ENCODE data around the gene PPP1R15B.

The PPP1R15B gene

DNA sequence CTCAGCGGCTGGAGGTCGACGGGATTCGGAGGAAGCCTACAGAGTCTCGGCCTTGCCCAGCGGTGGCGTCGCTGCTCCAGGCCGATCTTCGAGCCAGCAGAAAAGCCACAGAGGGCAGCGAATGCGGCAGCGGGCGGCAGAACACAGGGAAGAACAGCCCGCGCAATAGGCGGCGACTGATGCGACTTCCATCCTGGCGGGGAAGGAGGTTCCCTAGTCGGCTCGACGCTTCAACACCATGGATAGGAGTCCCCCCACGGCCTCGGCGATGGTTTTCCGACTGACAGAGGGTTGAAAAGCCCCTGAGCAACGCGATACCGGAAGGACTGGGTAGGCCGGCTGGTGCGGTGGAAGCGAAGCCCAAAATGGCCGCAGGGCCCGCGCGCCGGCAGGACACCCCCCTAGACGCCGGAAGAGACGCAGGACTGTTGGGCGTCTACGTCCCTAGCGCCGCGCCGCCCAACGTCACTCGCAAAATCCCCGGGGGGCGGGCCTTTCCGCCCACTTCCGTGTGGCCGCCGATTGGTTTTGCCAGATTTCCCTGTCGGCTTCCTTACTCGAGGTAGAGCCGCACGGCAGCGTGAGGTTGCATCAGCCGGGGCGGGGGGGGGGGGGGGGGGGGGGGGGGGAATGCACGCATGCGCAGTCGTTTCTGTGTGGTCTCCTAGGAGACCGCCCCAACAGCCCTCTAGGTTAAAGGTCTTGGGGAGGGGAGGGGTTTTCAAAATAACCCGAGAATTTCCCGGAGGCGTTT lies at the start of gene PPP1R15B:
Gene PPP1R15B (minus strand): TSS at position 367 of the 754 bp plus-strand sequence. CDS start 406 bp downstream, outside the sequence.
- peak; percentile 94 for DNase-seq

DNA sequence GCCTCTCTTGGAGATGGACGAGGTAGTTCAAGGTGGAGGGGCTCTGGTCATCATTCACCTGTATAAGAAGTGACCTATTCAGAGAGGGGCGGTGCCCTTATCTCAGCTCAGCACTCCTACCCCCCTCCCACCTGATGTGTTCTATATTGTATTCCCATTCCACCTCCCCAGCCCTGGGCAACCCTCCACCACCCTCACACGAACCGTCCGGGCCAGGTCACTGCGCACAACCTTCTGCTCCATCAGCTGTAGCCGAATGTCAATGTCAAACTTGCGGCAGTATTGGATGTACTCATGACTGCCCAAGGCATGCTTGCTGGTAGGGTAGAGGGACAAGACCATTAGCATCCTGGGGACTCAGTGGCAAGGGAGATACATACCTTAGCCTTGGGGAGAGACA lies 48.7 kb upstream of the PPP1R15B start:
- no peak for DNase-seq

DNA sequence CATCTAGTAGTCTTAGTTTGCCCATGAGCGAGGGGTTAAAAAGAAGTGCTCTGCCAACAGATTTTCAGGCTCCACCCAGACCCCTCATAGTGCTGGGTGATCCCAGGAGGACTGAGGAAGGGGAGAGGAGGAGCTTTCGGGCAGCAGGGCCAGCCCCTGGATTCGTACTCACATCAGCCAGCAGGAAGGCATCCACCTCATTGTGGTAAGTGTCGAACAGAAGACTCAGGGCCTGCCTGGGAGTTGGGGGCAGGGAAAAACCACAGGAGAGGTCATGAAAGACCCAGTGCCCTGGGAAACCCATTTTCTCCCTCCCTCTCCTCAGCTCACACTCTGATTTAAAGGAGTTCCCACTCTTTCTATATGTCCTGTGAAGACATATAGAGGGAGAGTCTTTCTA lies 48.1 kb upstream of the PPP1R15B start:
- DNase-seq: no peak

GRCh38 chr1:204457666-204458065 lies 46.0 kb upstream of the PPP1R15B start:
- no peak for DNase-seq

DNA sequence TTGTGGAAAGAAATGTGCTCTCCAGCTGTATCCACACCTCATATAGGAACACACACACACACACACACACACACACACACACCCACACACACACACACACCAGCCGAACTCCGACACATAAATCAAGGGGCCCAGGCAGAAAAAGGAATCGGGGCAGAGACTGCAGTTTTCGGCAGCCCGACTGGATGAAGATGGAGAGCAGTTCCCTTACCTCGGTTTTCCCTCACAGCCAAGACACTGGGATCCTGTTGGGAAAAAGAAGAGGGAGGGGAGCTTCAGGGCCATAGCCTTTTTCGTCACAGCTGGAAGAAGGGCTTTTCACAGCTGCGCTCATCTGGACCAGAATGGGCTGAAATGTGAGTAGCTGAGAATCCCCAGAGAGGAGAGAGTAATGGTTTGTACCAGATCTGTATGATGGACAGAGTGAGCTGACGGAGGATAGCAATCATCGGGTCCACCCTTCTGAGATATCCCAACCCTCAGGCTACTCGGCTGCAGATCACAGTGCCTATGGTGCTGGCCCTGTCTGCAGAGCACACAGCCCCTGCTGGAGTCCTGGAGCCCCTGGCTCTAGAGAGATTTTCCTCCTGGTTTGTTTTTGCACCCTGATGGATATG lies 45.3 kb upstream of the PPP1R15B start:
- DNase-seq: no peak

DNA sequence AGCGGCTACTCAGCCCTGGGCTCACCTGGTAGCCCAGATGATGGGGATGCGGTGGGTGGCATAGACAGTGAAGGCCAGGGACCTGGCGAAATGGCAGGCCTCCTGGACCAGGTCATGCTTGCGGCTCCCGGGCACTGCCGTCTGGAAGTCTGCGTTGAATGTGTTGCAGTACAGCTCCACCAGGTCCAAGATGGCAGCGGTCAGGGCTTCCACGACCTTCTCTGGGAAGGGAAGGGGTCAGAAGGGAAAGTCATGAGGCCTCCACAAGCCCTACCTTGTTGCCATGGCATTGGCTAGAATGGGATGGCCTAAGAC lies 44.2 kb upstream of the PPP1R15B start:
- no peak for DNase-seq

DNA sequence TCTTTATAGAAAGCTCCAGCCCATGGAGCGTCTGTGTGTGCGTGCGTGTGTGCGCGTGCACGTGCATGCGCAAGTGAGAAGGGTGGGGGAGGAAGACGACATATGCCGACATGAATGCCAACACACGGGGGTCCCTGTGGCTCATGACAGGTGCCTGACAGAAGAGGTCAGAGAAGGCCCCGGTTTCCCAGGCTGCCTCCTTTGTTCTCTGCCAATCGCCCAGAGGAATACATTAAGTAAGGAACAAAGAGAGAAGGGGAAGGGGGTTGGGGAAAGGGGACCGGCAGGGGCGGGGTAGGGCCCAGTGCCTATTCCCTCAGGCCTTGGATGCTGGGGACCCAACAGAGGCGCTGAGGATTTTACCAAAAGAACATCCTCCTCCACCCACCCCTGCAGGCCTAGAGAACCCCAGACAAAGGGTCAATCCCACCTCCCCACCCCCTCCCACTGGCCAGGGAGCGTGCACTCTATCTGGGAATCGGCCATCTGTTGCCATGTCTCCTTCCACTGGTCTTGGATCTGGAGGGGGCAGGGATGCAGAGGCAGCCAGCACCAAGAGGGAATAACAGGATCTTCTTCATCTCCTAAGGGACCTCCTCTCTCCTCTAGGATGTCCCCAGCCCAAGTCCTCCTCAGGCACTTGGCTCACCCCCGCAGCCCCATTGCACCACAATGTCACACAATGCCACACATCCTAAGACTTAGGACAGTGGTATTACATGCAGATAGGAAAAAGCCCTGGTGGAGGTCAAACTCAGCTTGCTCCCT lies 43.6 kb upstream of the PPP1R15B start:
- DNase-seq: no peak

- no peak for DNase-seq
These were observed 42.9 kb upstream of the PPP1R15B start for GRCh38 chr1:204454476-204454875.

GRCh38 chr1:204453141-204453772 lies 41.6 kb upstream of the PPP1R15B start:
- peak; percentile 68 for DNase-seq

DNA sequence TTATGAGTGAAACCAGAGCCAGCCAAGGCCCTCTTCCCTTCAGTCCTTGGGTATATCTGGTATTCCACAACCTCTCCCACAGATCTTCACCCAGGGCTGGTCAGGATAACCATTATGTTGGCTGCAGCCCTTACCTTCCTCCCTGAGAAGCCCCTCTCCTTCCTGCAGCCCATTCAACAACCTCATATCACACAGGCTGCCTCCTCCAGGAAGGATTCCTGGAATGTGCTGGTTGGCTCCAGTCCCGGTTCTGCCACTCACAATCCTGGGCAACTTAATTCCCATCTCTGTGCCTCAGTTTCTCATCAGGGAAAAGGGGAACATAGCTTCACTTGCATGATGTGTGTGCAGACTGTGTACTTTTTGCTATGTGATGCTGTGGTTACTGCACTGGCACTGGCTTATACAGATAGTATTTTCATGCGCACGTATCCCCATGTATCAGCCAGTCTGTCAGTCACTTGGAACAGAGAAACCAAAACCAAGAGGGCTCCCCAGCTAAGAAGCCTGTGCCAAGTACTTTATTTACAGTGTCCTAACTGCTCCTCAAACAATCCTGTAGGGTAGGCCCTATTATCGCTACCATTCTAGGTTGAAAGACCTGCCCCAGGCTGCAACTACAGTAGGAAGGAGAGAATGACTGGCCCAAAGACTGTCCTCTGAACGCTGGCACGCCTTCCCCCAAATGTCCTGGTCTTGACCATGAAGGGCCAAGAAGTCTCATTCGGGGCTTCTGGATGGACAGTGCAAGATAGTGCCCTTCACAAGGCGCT lies 39.9 kb upstream of the PPP1R15B start:
- DNase-seq: no peak

- no peak for DNase-seq
These were observed 39.0 kb upstream of the PPP1R15B start for GRCh38 chr1:204450461-204451257.

DNA sequence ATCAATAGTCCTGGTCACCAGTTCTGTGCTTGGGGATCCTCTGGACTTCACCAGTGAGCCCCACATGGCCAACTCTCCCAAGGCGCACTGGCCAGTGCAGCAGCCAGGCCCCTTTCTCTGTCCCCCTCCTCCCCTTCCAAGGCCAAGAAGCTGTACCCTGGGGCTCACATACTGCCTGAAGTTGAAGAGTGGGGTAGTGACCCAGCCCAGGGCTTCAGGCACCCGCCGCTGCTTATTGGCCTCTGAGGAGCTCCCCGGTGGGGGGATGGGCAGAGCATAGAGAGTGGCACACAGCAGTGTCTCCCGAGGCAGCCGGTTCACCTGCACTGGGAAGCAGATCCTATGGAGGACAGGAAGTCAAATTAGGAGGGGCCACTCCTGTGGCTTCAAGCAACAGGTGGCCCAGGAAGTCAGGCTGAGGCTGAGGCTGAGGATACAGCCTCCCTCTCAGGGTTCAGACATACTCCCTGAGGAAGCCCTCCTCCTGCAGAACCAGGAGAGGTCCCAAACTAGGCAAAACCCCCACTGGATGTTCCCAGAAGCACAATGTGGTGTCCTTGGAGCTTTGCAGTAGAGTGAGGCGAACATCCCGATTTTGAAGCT lies 38.2 kb upstream of the PPP1R15B start:
- DNase-seq: no peak

DNA sequence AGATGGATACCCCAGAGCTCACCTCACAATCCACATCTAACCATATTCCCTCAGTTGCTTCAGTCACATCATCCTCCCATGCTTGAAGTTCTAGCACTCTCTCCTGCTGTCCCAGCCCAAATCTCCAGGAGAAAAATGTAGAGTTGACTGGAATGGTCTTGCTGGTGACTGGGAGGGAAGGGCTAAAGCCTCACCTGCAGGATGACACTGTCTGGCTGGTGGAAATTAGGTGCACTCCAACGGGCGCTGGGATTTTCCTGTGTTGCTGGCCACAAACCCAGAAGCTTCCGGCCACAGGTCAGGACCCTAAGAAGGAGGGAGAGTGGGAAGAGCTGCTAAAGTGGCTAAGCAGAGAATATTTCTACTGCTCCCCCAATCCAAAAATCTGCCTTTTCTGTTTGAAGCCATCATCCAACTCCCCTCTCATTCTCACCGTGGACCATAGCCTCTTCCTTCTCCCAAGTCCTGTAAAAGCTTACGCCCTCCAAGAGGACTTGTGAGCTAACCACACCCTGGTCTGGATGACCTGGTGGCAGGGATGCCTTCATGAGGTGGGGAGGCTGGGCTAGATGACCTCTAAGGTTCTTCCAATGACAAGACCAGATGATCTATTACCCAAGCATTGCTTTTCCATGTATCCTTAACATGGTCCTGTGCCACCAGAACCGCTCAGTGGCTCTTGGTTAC lies 37.5 kb upstream of the PPP1R15B start:
- no peak for DNase-seq

DNA sequence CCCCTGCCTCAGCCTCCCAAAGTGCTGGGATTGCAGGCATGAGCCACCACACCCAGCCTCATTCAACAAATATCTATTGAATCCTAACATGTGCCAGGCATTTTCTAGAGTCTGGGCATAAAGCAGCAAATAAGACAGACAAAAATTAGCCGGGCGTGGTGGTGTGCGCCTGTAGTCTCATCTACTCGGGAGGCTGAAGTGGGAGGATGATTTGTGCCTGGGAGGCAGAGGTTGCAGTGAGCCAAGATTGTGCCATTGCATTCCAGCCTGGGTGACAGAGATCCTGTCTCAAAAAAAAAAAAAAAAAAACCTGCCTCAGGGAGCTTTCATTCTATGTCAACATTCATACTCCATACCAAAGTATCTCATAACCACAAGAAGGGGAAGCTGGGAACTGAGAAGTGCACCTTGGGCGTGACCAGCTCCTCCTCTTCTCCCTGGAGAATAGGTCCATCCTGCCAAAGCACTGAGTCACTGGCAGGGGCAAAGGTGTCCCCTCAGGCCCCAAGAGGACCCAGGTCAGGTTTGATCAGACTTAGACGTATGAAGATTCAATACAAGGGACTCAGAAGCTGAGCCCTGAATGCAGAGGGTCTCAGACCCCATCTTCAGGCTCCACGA lies 36.8 kb upstream of the PPP1R15B start:
- no peak for DNase-seq

GRCh38 chr1:204447736-204448135 lies 36.1 kb upstream of the PPP1R15B start:
- DNase-seq: no peak

- no peak for DNase-seq
These were observed 35.6 kb upstream of the PPP1R15B start for GRCh38 chr1:204447190-204447589.

DNA sequence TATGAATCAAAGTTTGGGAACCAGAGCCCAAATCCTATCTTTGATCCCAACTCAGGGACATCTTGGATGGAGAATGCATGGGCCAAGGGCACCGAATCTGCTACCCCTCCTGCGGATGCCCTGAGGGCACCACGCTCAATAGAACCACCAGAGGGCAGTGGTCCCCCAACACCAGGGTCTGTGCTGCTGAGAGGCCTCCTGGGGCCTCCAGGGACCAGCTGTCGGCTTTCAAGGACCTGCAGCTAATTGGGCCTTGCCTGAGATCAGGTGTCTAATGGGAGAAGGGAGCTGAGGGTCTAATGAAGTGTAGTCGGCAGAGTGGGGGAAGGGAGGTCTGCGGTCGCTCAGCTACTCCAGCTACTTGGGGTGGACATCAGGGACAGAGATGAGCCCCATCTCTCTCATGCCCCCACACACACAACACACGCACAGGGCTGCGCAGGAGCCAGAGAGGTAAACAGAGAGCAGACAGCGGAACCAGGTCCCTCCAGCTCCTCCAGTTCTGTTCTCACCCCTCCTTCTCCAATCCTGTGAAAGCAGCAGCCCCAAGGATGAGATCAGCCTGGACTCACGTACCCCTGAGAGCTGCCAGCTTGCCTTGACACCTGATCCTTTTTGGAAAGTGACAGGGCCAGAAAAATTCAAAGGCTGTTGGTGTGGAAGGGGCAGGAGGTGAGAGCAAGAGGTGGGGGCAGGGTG lies 34.9 kb upstream of the PPP1R15B start:
- peak; percentile 71 for DNase-seq

DNA sequence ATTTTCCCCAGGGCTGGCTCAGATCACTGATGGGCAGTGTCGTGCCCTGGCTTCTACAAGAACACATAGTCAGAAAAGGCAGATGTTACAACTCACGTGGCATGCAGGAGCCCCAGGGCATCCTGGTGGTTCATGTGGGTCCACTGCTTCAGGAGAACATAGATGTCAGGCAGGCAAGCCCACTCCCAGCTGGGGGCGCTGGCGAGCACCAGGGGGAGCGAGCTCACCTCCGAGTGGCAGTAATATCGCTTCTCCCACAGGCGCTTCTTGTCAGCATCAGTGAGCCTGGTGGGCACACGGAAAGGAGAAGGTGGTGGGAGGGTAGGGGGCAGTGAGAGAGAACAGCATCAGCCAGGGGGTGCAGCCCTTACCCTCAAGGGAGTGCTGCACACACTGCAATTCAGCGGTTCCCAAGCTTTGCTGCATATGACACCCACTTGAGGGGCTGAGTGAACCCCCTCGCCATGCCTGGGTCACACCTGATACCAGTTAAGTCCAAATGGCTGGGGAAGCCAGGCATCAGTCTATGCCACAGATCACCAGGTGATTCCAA lies 34.3 kb upstream of the PPP1R15B start:
- peak; percentile 18 for DNase-seq

- no peak for DNase-seq
These were observed 32.4 kb upstream of the PPP1R15B start for GRCh38 chr1:204443871-204444581.
